Endothelial cell of umbilical vein (primary cell): Measurements from ENCODE around the gene GLRA1. TPM values are rescaled to one million over a fixed set of nuclear protein-coding genes. Genes with fewer than 3 reads are reported as not detected.

Source experiments
- BruUV-seq: library from RNA; stranded (reverse); fragments of 400-500 nt; replicated peaks from 2 replicates; lab custom pipeline; 2021; lab: Mats Ljungman, UMichigan
- CTCF ChIA-PET: fragments of 300-600, 350-600 bp; sonication (Branson Sonifier 250); formaldehyde crosslinking; loops from one replicate; lab custom pipeline; 2021; ENCODE audit warnings: antibody characterized with exemption, inconsistent platforms; lab: Charles Lee
- POLR2A ChIA-PET: fragments of 300-600, 350-600 bp; sonication (Branson Sonifier 250); formaldehyde crosslinking; loops from one replicate; lab custom pipeline; 2021; ENCODE audit warnings: antibody characterized with exemption, inconsistent platforms; lab: Charles Lee
- DNase-seq: peaks from one replicate; pipeline ENCODE4 v3.0.0-alpha.2; 2011; ENCODE audit warnings: low read depth, low spot score
- FAIRE-seq: peaks from 2 replicates; lab custom pipeline; 2011; peaks lifted over from hg19 to GRCh38; lab: Jason Lieb, UNC
- H2AFZ ChIP-seq: 2 replicates; pipeline ENCODE4 v1.6.0; 2012; ENCODE audit warnings: low read depth, low read length, control low read depth, inconsistent platforms
- H3K27ac ChIP-seq: 2 replicates; pipeline ENCODE4 v1.5.1; 2011; ENCODE audit warnings: low read depth, mild to moderate bottlenecking, control low read depth, low read length, moderate library complexity; ENCODE audit not compliant: insufficient read depth
- H3K27me3 ChIP-seq, 2 experiments: 2 replicates each; pipeline versions ENCODE4 v1.6.0 to v1.6.1; 2011; ENCODE audit warnings: low read length in 2 of 2, mixed read lengths in 1 of 2; ENCODE audit not compliant: control insufficient read depth in 2 of 2, insufficient read depth in 2 of 2
- H3K36me3 ChIP-seq, 2 experiments: 2 replicates in 1 of 2; 3 replicates in 1 of 2; pipeline ENCODE4 v1.5.1; 2011; ENCODE audit warnings: low read length in 2 of 2, mild to moderate bottlenecking in 1 of 2, moderate library complexity in 1 of 2; ENCODE audit not compliant: control insufficient read depth in 2 of 2, insufficient read depth in 2 of 2; ENCODE audit errors: extremely low read depth in 1 of 2
- H3K4me1 ChIP-seq: 3 replicates; pipeline ENCODE4 v1.5.1; 2011; ENCODE audit warnings: mild to moderate bottlenecking, low read length; ENCODE audit not compliant: control insufficient read depth, insufficient read depth; ENCODE audit errors: extremely low read depth
- H3K4me2 ChIP-seq: 2 replicates; pipeline ENCODE4 v1.6.1; 2011; ENCODE audit warnings: low read length, control low read depth, mixed read lengths; ENCODE audit not compliant: insufficient read depth
- H3K4me3 ChIP-seq, 3 experiments: fragments of 200-600 bp in 1 of 3; sonication (generic), shearing (Covaris generic) in 1 of 3; replicated peaks in 1 of 3; 2 replicates each; pipeline ENCODE4 v1.5.1; 2011 to 2016; ENCODE audit warnings: control low read depth in 3 of 3, low read length in 3 of 3, mild to moderate bottlenecking in 2 of 3, inconsistent platforms in 1 of 3, low read depth in 1 of 3, moderate library complexity in 1 of 3; ENCODE audit not compliant: insufficient read depth in 1 of 3
- H3K79me2 ChIP-seq: 2 replicates; pipeline ENCODE4 v1.6.0; 2012; ENCODE audit warnings: low read length, inconsistent platforms; ENCODE audit not compliant: control insufficient read depth, insufficient read depth
- H3K9ac ChIP-seq: replicated peaks from 2 replicates; pipeline ENCODE3; 2011; ENCODE audit warnings: low read length, control low read depth; ENCODE audit not compliant: insufficient read depth; ENCODE audit errors: extremely low read depth
- H3K9me1 ChIP-seq: replicated peaks from 3 replicates; pipeline ENCODE4 v1.6.0; 2011; ENCODE audit warnings: mild to moderate bottlenecking, low read length; ENCODE audit not compliant: control insufficient read depth, insufficient read depth; ENCODE audit errors: extremely low read depth
- H3K9me3 ChIP-seq: replicated peaks from 2 replicates; pipeline ENCODE4 v1.5.1; 2012; ENCODE audit warnings: low read length, inconsistent platforms; ENCODE audit not compliant: control insufficient read depth, insufficient read depth
- H4K20me1 ChIP-seq: replicated peaks from 2 replicates; pipeline ENCODE3; 2011; ENCODE audit warnings: mild to moderate bottlenecking, low read length; ENCODE audit not compliant: control insufficient read depth, insufficient read depth; ENCODE audit errors: extremely low read depth
- CTCF ChIP-seq, 2 donors: IDR thresholded peaks; 1 replicate in 1 of 2; 2 replicates in 1 of 2; pipeline ENCODE4 v1.5.1; 2011; ENCODE audit warnings: low read length in 2 of 2, mild to moderate bottlenecking in 2 of 2, moderate library complexity in 2 of 2, control low read depth in 1 of 2, inconsistent platforms in 1 of 2, low read depth in 1 of 2; ENCODE audit not compliant: insufficient read depth in 1 of 2; ENCODE audit errors: extremely low read depth in 1 of 2
- EZH2 ChIP-seq: IDR thresholded peaks from 2 replicates; pipeline ENCODE4 v1.6.1; 2012; ENCODE audit warnings: borderline replicate concordance, low read depth, mild to moderate bottlenecking, moderate library complexity, low read length, inconsistent platforms; ENCODE audit not compliant: severe bottlenecking
- FOS ChIP-seq: IDR thresholded peaks from 2 replicates; pipeline ENCODE4 v1.6.1; 2011; ENCODE audit warnings: mild to moderate bottlenecking, low read length, moderate library complexity, borderline replicate concordance; ENCODE audit not compliant: insufficient read depth
- GATA2 ChIP-seq: IDR thresholded peaks from 2 replicates; pipeline ENCODE4 v1.7.0; 2011; ENCODE audit warnings: low read depth, mild to moderate bottlenecking, moderate library complexity, mixed read lengths, low read length; ENCODE audit not compliant: insufficient read length, insufficient read depth
- JUN ChIP-seq: IDR thresholded peaks from 2 replicates; pipeline ENCODE4 v1.6.1; 2011; ENCODE audit warnings: borderline replicate concordance, low read depth; ENCODE audit not compliant: insufficient read length, insufficient read depth
- MAX ChIP-seq: IDR thresholded peaks from 2 replicates; pipeline ENCODE4 v1.6.1; 2011; ENCODE audit not compliant: insufficient read depth, insufficient read length
- MYC ChIP-seq: IDR thresholded peaks from one replicate; pipeline ENCODE4 v1.6.1; 2011; ENCODE audit warnings: mild to moderate bottlenecking, low read depth, low read length
- POLR2A ChIP-seq: IDR thresholded peaks from 2 replicates; pipeline ENCODE4 v1.6.1; 2012; ENCODE audit warnings: low read depth, mild to moderate bottlenecking, control low read depth, low read length
- POLR2AphosphoS5 ChIP-seq: IDR thresholded peaks from 2 replicates; pipeline ENCODE4 v1.6.1; 2012; ENCODE audit warnings: low read depth, mild to moderate bottlenecking, control low read depth, low read length, moderate library complexity; ENCODE audit not compliant: insufficient read depth
- dilution Hi-C: fragments of 300-500 bp; cut with MboI; formaldehyde crosslinking; loops from one replicate; pipeline ENCODE4 v1.15.0; 2019; ENCODE audit warnings: low sequenced_read_pairs; ENCODE audit not compliant: extremely low pct_ligation_motif_present
- intact Hi-C: fragments of 100-400 bp; cut with micrococcal nuclease; formaldehyde crosslinking; loops from one replicate; pipeline ENCODE4 v1.10.0; 2022
- polyA plus RNA-seq, 4 experiments: library from polyadenylated mRNA; depleted of rRNA in 3 of 4; stranded (reverse) in 3 of 4; unstranded in 1 of 4; fragments of >200 nt; gene quantifications; 2 replicates each; pipeline versions ENCODE4 v1.2.1 to v1.2.3, GENCODE V29; 2011 to 2012; ENCODE audit warnings: missing spikeins in 1 of 4
- total RNA-seq: library from RNA; stranded (reverse); gene quantifications from 2 replicates; pipeline ENCODE4 v1.2.3, GENCODE V29; 2021

Gene GLRA1
- total and polyA plus RNA-seq, 2 donors (not counting 3 experiments of a cell fraction or from before 2014, with no cell fraction given), result not detected

- no peaks in the 10 kb centered on the region for H3K27me3 ChIP-seq
These were observed 13.6 kb downstream of the GLRA1 start for GRCh38 chr5:151911011-151911410.

More at GRCh38 chr5:151911011-151911410, 13.6 kb downstream of the GLRA1 start:
- dilution Hi-C loops, result no loop called here
- TF ChIP-seq GATA2 (no peak), CTCF (IDR thresholded peaks at IDR 0.05; ENCODE audit: extremely low read depth in 1 of 2, insufficient read depth in 1 of 2, low read depth in 1 of 2, low read length in 2 of 2) (no peak), MAX (no peak), MYC (no peak), JUN (no peak), POLR2A (no peak), FOS (no peak), EZH2 (no peak), POLR2AphosphoS5 (no peak)
- intact Hi-C loops, result no loop called here
- BruUV-seq, result no TSS peak
- Histone ChIP-seq H3K36me3 (no peaks in the 10 kb centered on the region), H2AFZ (no peak overlapping the region), H3K79me2 (no peaks in the 10 kb centered on the region), H3K9me1 (no peaks in the 10 kb centered on the region), H3K4me3 (no peak overlapping the region), H3K9ac (no peak overlapping the region), H3K4me2 (no peak overlapping the region), H3K9me3 (no peaks in the 10 kb centered on the region), H3K4me1 (no peaks in the 10 kb centered on the region), H3K27ac (no peak overlapping the region), H4K20me1 (no peaks in the 10 kb centered on the region)
- POLR2A ChIA-PET, result no interaction called here
- FAIRE-seq (no peak), DNase-seq (no peak)
- CTCF ChIA-PET, result no interaction called here
